CD14-positive monocyte (primary cell): Measurements from ENCODE around the gene CDK1. TPM values are rescaled to one million over a fixed set of nuclear protein-coding genes. Genes with fewer than 3 reads are reported as not detected.

Source experiments
- DNase-seq, 3 donors: peaks; one replicate each; pipeline ENCODE4 v3.0.0-alpha.2; 2011 to 2022
- H2AFZ ChIP-seq: 2 replicates; pipeline ENCODE4 v1.6.0; 2012; ENCODE audit warnings: mild to moderate bottlenecking, low read depth, low read length, inconsistent platforms; ENCODE audit not compliant: insufficient read depth, poor library complexity, severe bottlenecking
- H3K27ac ChIP-seq, 2 donors: 1 replicate in 1 of 2; 2 replicates in 1 of 2; pipeline ENCODE4 v1.5.1; 2012 to 2013; ENCODE audit warnings: low read length in 2 of 2, control low read depth in 1 of 2, inconsistent platforms in 1 of 2, low read depth in 1 of 2, mild to moderate bottlenecking in 1 of 2
- H3K27me3 ChIP-seq, 2 donors: one replicate each; pipeline versions ENCODE4 v1.6.0 to v1.6.1; 2011 to 2013; ENCODE audit warnings: low read length in 2 of 2; ENCODE audit not compliant: control insufficient read depth in 2 of 2, insufficient read depth in 2 of 2
- H3K36me3 ChIP-seq, 2 donors: replicated peaks in 1 of 2; 1 replicate in 1 of 2; 2 replicates in 1 of 2; pipeline versions ENCODE4 v1.5.1 to v1.6.1; 2012 to 2013; ENCODE audit warnings: low read length in 2 of 2, control low read depth in 1 of 2, inconsistent platforms in 1 of 2, mild to moderate bottlenecking in 1 of 2; ENCODE audit not compliant: insufficient read depth in 2 of 2, control insufficient read depth in 1 of 2
- H3K4me1 ChIP-seq, 2 donors: 1 replicate in 1 of 2; 2 replicates in 1 of 2; pipeline versions ENCODE4 v1.5.1 to v1.6.1; 2012 to 2013; ENCODE audit warnings: low read length in 2 of 2, control low read depth in 1 of 2, inconsistent platforms in 1 of 2, mild to moderate bottlenecking in 1 of 2, moderate library complexity in 1 of 2; ENCODE audit not compliant: insufficient read depth in 2 of 2, control insufficient read depth in 1 of 2
- H3K4me2 ChIP-seq: replicated peaks from 2 replicates; pipeline ENCODE3; 2012; ENCODE audit warnings: low read length, moderate library complexity, mild to moderate bottlenecking; ENCODE audit not compliant: poor library complexity, severe bottlenecking; ENCODE audit errors: extremely low read depth
- H3K4me3 ChIP-seq, 3 experiments: fragments of 200-600 bp in 1 of 3; sonication (generic) in 1 of 3; replicated peaks in 1 of 3; 1 replicate in 2 of 3; 2 replicates in 1 of 3; pipeline ENCODE4 v1.5.1; 2011 to 2013; ENCODE audit warnings: low read length in 3 of 3, mild to moderate bottlenecking in 3 of 3, control low read depth in 2 of 3, low read depth in 2 of 3, inconsistent platforms in 1 of 3, moderate library complexity in 1 of 3
- H3K79me2 ChIP-seq: 2 replicates; pipeline ENCODE4 v1.6.0; 2012; ENCODE audit warnings: mild to moderate bottlenecking, control low read depth, inconsistent platforms, low read length, moderate library complexity; ENCODE audit not compliant: insufficient read depth
- H3K9ac ChIP-seq: 2 replicates; pipeline ENCODE4 v1.6.0; 2017; ENCODE audit warnings: low read length, mild to moderate bottlenecking; ENCODE audit not compliant: insufficient read depth, poor library complexity, severe bottlenecking
- H3K9me3 ChIP-seq, 2 donors: replicated peaks in 1 of 2; 1 replicate in 1 of 2; 2 replicates in 1 of 2; pipeline versions ENCODE4 v1.5.1 to v1.6.1; 2012 to 2013; ENCODE audit warnings: low read length in 2 of 2, control low read depth in 1 of 2; ENCODE audit not compliant: control insufficient read depth in 1 of 2, insufficient read depth in 1 of 2
- H4K20me1 ChIP-seq: 2 replicates; pipeline ENCODE4 v1.6.0; 2012; ENCODE audit warnings: mild to moderate bottlenecking, low read length, control low read depth, moderate library complexity; ENCODE audit not compliant: insufficient read depth
- H3K27ac Mint-ChIP-seq, 7 donors: one replicate each; pipeline ENCODE4 v1.8.0; 2020; ENCODE audit warnings: mild to moderate bottlenecking in 7 of 7, mixed read lengths in 7 of 7, moderate library complexity in 6 of 7, inconsistent platforms in 2 of 7
- H3K27me3 Mint-ChIP-seq, 3 donors: one replicate each; pipeline ENCODE4 v1.8.0; 2021 to 2022; ENCODE audit warnings: low read depth in 3 of 3, mild to moderate bottlenecking in 3 of 3, mixed read lengths in 3 of 3, moderate library complexity in 3 of 3, inconsistent platforms in 1 of 3
- H3K36me3 Mint-ChIP-seq, 2 donors: one replicate each; pipeline ENCODE4 v1.8.0; 2020; ENCODE audit warnings: mixed read lengths in 2 of 2, inconsistent platforms in 1 of 2, mild to moderate bottlenecking in 1 of 2
- H3K4me1 Mint-ChIP-seq: one replicate; pipeline ENCODE4 v1.8.0; 2020; ENCODE audit warnings: mild to moderate bottlenecking, mixed read lengths
- H3K4me3 Mint-ChIP-seq, 2 donors: one replicate each; pipeline ENCODE4 v1.8.0; 2020; ENCODE audit warnings: mild to moderate bottlenecking in 2 of 2, mixed read lengths in 2 of 2, moderate library complexity in 1 of 2
- H3K9me3 Mint-ChIP-seq, 7 donors: one replicate each; pipeline ENCODE4 v1.8.0; 2020 to 2022; ENCODE audit warnings: mixed read lengths in 7 of 7, mild to moderate bottlenecking in 6 of 7, moderate library complexity in 6 of 7, inconsistent platforms in 2 of 7
- CTCF ChIP-seq: fragments of 200-600 bp; IDR thresholded peaks from one replicate; pipeline ENCODE4 v1.8.0; 2022; ENCODE audit warnings: antibody characterized with exemption, mild to moderate bottlenecking
- WGBS: methylation state at CpG from one replicate; pipeline ENCODE4 v1.1.5; 2013; ENCODE audit warnings: missing lambda C conversion rate; ENCODE audit not compliant: insufficient coverage; 5-methylcytosine and 5-hydroxymethylcytosine counted together
- intact Hi-C, 2 donors: fragments of 100-400 bp; cut with micrococcal nuclease; formaldehyde crosslinking; loops; one replicate each; pipeline versions ENCODE4 v1.15.0 to v1.15.1; 2023
- polyA plus RNA-seq, 3 donors: library from polyadenylated mRNA; depleted of rRNA in 1 of 3; unstranded in 2 of 3; stranded (reverse) in 1 of 3; fragments of 300-500 nt in 2 of 3; fragments of >200 nt in 1 of 3; fragmentation: Illumina TruSeq in 2 of 3; gene quantifications; 1 replicate in 2 of 3; 2 replicates in 1 of 3; pipeline ENCODE4 v1.2.3, GENCODE V29; 2012 to 2021

Gene CDK1
- polyA plus RNA-seq, 3 donors = 0.08 to 0.21 (median 0.09) TPM

- Histone ChIP-seq H3K4me3 (no peak overlapping the region), H4K20me1 (no peaks in the 10 kb centered on the region), H3K4me1 (peaks cover 7% of the 10 kb centered on the region in 2 donors), H3K9ac (no peak overlapping the region), H2AFZ (no peak overlapping the region), H3K4me2 (no peak overlapping the region), H3K36me3 (peaks cover 41 to 79% of the 10 kb centered on the region in 2 donors), H3K9me3 (no peaks in the 10 kb centered on the region), H3K27ac (no peak overlapping the region), H3K27me3 (no peaks in the 10 kb centered on the region), H3K79me2 (peaks cover 91% of the 10 kb centered on the region)
- Mint-ChIP-seq H3K9me3 (no peaks in the 10 kb centered on the region), H3K4me1 (peaks cover 14% of the 10 kb centered on the region), H3K27me3 (no peaks in the 10 kb centered on the region), H3K27ac (no peak overlapping the region), H3K4me3 (no peak overlapping the region), H3K36me3 (peaks cover 41 to 77% of the 10 kb centered on the region in 2 donors)
- TF ChIP-seq CTCF = no peak
- WGBS = no CpG with 5 or more reads among the region's 4 CpGs
- intact Hi-C loops = no loop called here
- no peak for DNase-seq
Measured at GRCh38 chr10:60789340-60789739, 11.1 kb downstream of the CDK1 start.

GRCh38 chr10:60794953-60795352 lies 16.7 kb downstream of the CDK1 start:
- Mint-ChIP-seq H3K36me3 (peaks cover 42 to 71% of the 10 kb centered on the region in 2 donors), H3K27me3 (no peaks in the 10 kb centered on the region), H3K4me1 (peaks cover 5% of the 10 kb centered on the region), H3K27ac (peak overlapping the region in 2 of 7 donors; percentile 7 to 20), H3K4me3 (no peak overlapping the region), H3K9me3 (no peaks in the 10 kb centered on the region)
- H3K79me2 ChIP-seq = peaks cover 39% of the 10 kb centered on the region
- H3K9ac ChIP-seq = no peak overlapping the region
- H3K4me2 ChIP-seq = no peak overlapping the region
- H3K4me1 ChIP-seq = no peaks in the 10 kb centered on the region
- 100% methylated on average over 2 of the region's 4 CpGs for WGBS
- no peak overlapping the region for H3K4me3 ChIP-seq
- H3K36me3 ChIP-seq = peaks cover 33 to 80% of the 10 kb centered on the region in 2 donors
- no peaks in the 10 kb centered on the region for H3K27me3 ChIP-seq
- no peak for DNase-seq
- no peaks in the 10 kb centered on the region for H4K20me1 ChIP-seq
- H2AFZ ChIP-seq = no peak overlapping the region
- intact Hi-C loops = no loop called here
- H3K27ac ChIP-seq = peak overlapping the region in 1 of 2 donors; percentile 9
- H3K9me3 ChIP-seq = no peaks in the 10 kb centered on the region
- TF ChIP-seq CTCF = no peak
